IMR-90 (cell line): ENCODE results near the gene ACY1. TPM values are rescaled to one million over a fixed set of nuclear protein-coding genes. Genes with fewer than 3 reads are reported as not detected.

Experiments
- ATAC-seq: fragments of 200-7000 bp; cut with Tn5 transposase; 2 replicates; pipeline ENCODE4 v1.9.1; 2020; ENCODE audit warnings: low read depth, mild to moderate bottlenecking, moderate library complexity
- BruUV-seq: library from RNA; stranded (reverse); fragments of 400-500 nt; replicated peaks from 2 replicates; lab custom pipeline; 2021; lab: Mats Ljungman, UMichigan
- CTCF ChIA-PET: fragments of 300-600 bp; formaldehyde crosslinking; extraction: SDS; loops from one replicate; lab custom pipeline; 2021; ENCODE audit warnings: antibody characterized with exemption; lab: Yijun Ruan, JAX
- POLR2A ChIA-PET: fragments of 300-600 bp; sonication (Branson Sonifier 250); formaldehyde crosslinking; loops from one replicate; lab custom pipeline; 2022; ENCODE audit warnings: antibody characterized with exemption; ENCODE audit not compliant: unreplicated experiment; lab: Charles Lee
- DNase-seq: peaks from one replicate; pipeline ENCODE4 v3.0.0; 2013
- H2AFZ ChIP-seq: replicated peaks from 2 replicates; pipeline ENCODE3; 2013; ENCODE audit warnings: low read length, mild to moderate bottlenecking; ENCODE audit not compliant: poor library complexity
- H2AK5ac ChIP-seq: 2 replicates; pipeline ENCODE4 v1.6.1; 2013; ENCODE audit warnings: low read depth, low read length, inconsistent platforms
- H2AK9ac ChIP-seq: replicated peaks from 2 replicates; pipeline ENCODE3; 2013; ENCODE audit warnings: mild to moderate bottlenecking, low read depth, low read length, moderate library complexity; ENCODE audit not compliant: poor library complexity
- H2BK120ac ChIP-seq: 2 replicates; pipeline ENCODE4 v1.6.1; 2013; ENCODE audit warnings: low read depth, low read length, inconsistent platforms
- H2BK15ac ChIP-seq: 3 replicates; pipeline ENCODE4 v1.6.1; 2013; ENCODE audit warnings: low read depth, low read length, inconsistent platforms
- H2BK20ac ChIP-seq: 2 replicates; pipeline ENCODE4 v1.6.1; 2013; ENCODE audit warnings: low read depth, mild to moderate bottlenecking, inconsistent platforms, low read length, moderate library complexity
- H2BK5ac ChIP-seq: 2 replicates; pipeline ENCODE4 v1.6.1; 2013; ENCODE audit warnings: mild to moderate bottlenecking, low read depth, low read length, inconsistent platforms; ENCODE audit not compliant: poor library complexity, severe bottlenecking
- H3K14ac ChIP-seq: replicated peaks from 2 replicates; pipeline ENCODE4 v1.6.1; 2013; ENCODE audit warnings: low read depth, low read length, inconsistent platforms
- H3K18ac ChIP-seq: 2 replicates; pipeline ENCODE4 v1.6.1; 2013; ENCODE audit warnings: low read depth, low read length, control low read depth
- H3K23ac ChIP-seq: 2 replicates; pipeline ENCODE4 v1.6.1; 2013; ENCODE audit warnings: low read depth, low read length, inconsistent platforms
- H3K27ac ChIP-seq: 2 replicates; pipeline ENCODE4 v1.5.1; 2013; ENCODE audit warnings: mild to moderate bottlenecking, control low read depth, low read length; ENCODE audit not compliant: insufficient read depth
- H3K27me3 ChIP-seq: 2 replicates; pipeline ENCODE4 v1.6.1; 2013; ENCODE audit warnings: low read length; ENCODE audit not compliant: control insufficient read depth, insufficient read depth
- H3K36me3 ChIP-seq: 2 replicates; pipeline ENCODE4 v1.6.1; 2013; ENCODE audit warnings: low read length, mixed read lengths; ENCODE audit not compliant: control insufficient read depth, insufficient read depth
- H3K4ac ChIP-seq: 2 replicates; pipeline ENCODE4 v1.6.1; 2013; ENCODE audit warnings: low read depth, low read length, inconsistent platforms
- H3K4me1 ChIP-seq: 2 replicates; pipeline ENCODE4 v1.6.1; 2013; ENCODE audit warnings: low read length, mixed read lengths; ENCODE audit not compliant: control insufficient read depth, insufficient read depth
- H3K4me2 ChIP-seq: 2 replicates; pipeline ENCODE4 v1.6.1; 2013; ENCODE audit warnings: low read depth, mild to moderate bottlenecking, control low read depth, low read length, moderate library complexity
- H3K4me3 ChIP-seq: 2 replicates; pipeline ENCODE4 v1.5.1; 2013; ENCODE audit warnings: low read depth, mild to moderate bottlenecking, control low read depth, low read length, moderate library complexity; ENCODE audit not compliant: insufficient read depth
- H3K56ac ChIP-seq: 2 replicates; pipeline ENCODE4 v1.6.1; 2013; ENCODE audit warnings: low read length, inconsistent platforms; ENCODE audit not compliant: insufficient read depth; ENCODE audit errors: extremely low read depth
- H3K79me1 ChIP-seq, 2 experiments: 2 replicates each; pipeline ENCODE4 v1.6.1; 2013; ENCODE audit warnings: low read length in 2 of 2, inconsistent platforms in 1 of 2, low read depth in 1 of 2
- H3K9ac ChIP-seq: 2 replicates; pipeline ENCODE4 v1.6.1; 2013; ENCODE audit warnings: low read depth, low read length, control low read depth
- H3K9me1 ChIP-seq: 2 replicates; pipeline ENCODE4 v1.6.1; 2013; ENCODE audit warnings: low read length, inconsistent platforms; ENCODE audit not compliant: insufficient read depth
- H3K9me3 ChIP-seq: 2 replicates; pipeline ENCODE4 v1.6.1; 2013; ENCODE audit warnings: low read length; ENCODE audit not compliant: control insufficient read depth, insufficient read depth
- H4K20me1 ChIP-seq: 2 replicates; pipeline ENCODE4 v1.6.1; 2013; ENCODE audit warnings: low read length, inconsistent platforms; ENCODE audit not compliant: insufficient read depth
- H4K5ac ChIP-seq: 2 replicates; pipeline ENCODE4 v1.6.1; 2013; ENCODE audit warnings: mild to moderate bottlenecking, low read depth, low read length, control low read depth
- H4K8ac ChIP-seq, 2 experiments: 2 replicates each; pipeline ENCODE4 v1.6.1; 2013; ENCODE audit warnings: low read depth in 2 of 2, low read length in 2 of 2, control low read depth in 1 of 2, inconsistent platforms in 1 of 2
- H4K91ac ChIP-seq: 2 replicates; pipeline ENCODE4 v1.6.1; 2013; ENCODE audit warnings: low read depth, low read length, inconsistent platforms; ENCODE audit not compliant: insufficient read depth
- CEBPB ChIP-seq: IDR thresholded peaks from 2 replicates; pipeline ENCODE4 v1.6.1; 2012; ENCODE audit warnings: low read depth, low read length, improper control_type of control experiment
- CHD1 ChIP-seq: IDR thresholded peaks from 2 replicates; pipeline ENCODE4 v1.6.1; 2012; ENCODE audit warnings: low read depth, low read length, improper control_type of control experiment
- CTCF ChIP-seq: conservative IDR thresholded peaks from 2 replicates; pipeline ENCODE4 v1.5.1; 2012; ENCODE audit warnings: mild to moderate bottlenecking, low read depth, low read length, improper control_type of control experiment
- MAZ ChIP-seq: IDR thresholded peaks from 2 replicates; pipeline ENCODE4 v1.6.1; 2012; ENCODE audit warnings: low read depth, mild to moderate bottlenecking, low read length, improper control_type of control experiment, moderate library complexity, borderline replicate concordance
- MXI1 ChIP-seq: IDR thresholded peaks from 2 replicates; pipeline ENCODE4 v1.6.1; 2012; ENCODE audit warnings: low read depth, mild to moderate bottlenecking, low read length, moderate library complexity, borderline replicate concordance
- NFE2L2 ChIP-seq: fragments of 150-350 bp; IDR thresholded peaks from 2 replicates; pipeline ENCODE4 v1.6.1; 2016; ENCODE audit warnings: low read depth, mild to moderate bottlenecking, low read length
- POLR2A ChIP-seq: IDR thresholded peaks from 2 replicates; pipeline ENCODE4 v1.6.1; 2012; ENCODE audit warnings: mild to moderate bottlenecking, low read depth, low read length
- RAD21 ChIP-seq: IDR thresholded peaks from 2 replicates; pipeline ENCODE4 v1.6.1; 2012; ENCODE audit warnings: low read length, improper control_type of control experiment
- RCOR1 ChIP-seq: IDR thresholded peaks from 2 replicates; pipeline ENCODE4 v1.6.1; 2012; ENCODE audit warnings: mild to moderate bottlenecking, low read length, improper control_type of control experiment; ENCODE audit not compliant: insufficient replicate concordance
- SMC3 ChIP-seq: fragments of 150-350 bp; IDR thresholded peaks from 2 replicates; pipeline ENCODE4 v1.6.1; 2016; ENCODE audit warnings: low read depth, mild to moderate bottlenecking, antibody characterized with exemption, low read length, moderate library complexity
- USF2 ChIP-seq: fragments of 150-350 bp; IDR thresholded peaks from 2 replicates; pipeline ENCODE4 v1.6.1; 2017; ENCODE audit warnings: mild to moderate bottlenecking, antibody characterized with exemption, low read length, low read depth
- WGBS, 2 experiments: methylation state at CpG; one replicate each; pipeline versions ENCODE4 v1.1.5 to v1.1.7; 2013; ENCODE audit warnings: missing lambda C conversion rate in 2 of 2; ENCODE audit not compliant: insufficient read length in 1 of 2; ENCODE audit errors: extremely low coverage in 2 of 2; 5-methylcytosine and 5-hydroxymethylcytosine counted together
- dilution Hi-C: fragments of 300-500 bp; cut with HindIII; formaldehyde crosslinking; loops from one replicate; pipeline ENCODE4 v1.14.3; 2018; ENCODE audit warnings: low sequenced_read_pairs; ENCODE audit not compliant: unreplicated experiment
- in situ Hi-C: fragments of 300-500 bp; cut with MboI; formaldehyde crosslinking; loops from 3 replicates; pipeline ENCODE4 v1.14.3; 2019; ENCODE audit warnings: low sequenced_read_pairs, inconsistent platforms, mixed read lengths
- intact Hi-C: fragments of 100-400 bp; cut with micrococcal nuclease; formaldehyde crosslinking; loops from 2 replicates; pipeline ENCODE4 v1.10.0; 2022
- polyA plus RNA-seq, 3 experiments: library from polyadenylated mRNA; depleted of rRNA; stranded (reverse); fragments of >200 nt; gene quantifications; 2 replicates each; pipeline ENCODE4 v1.2.3, GENCODE V29; 2012; ENCODE audit warnings: low replicate concordance in 1 of 3
- total RNA-seq: library from RNA; depleted of rRNA; stranded (reverse); fragments of >200 nt; gene quantifications from 2 replicates; pipeline ENCODE4 v1.2.3, GENCODE V29; 2012

The ACY1 gene
- total and polyA plus RNA-seq, 2 of the 4 experiments (the other 2 are of a cell fraction): 22.0 to 47.1 TPM

- Histone ChIP-seq H3K18ac (peak overlapping the region; percentile 5), H3K9ac (peak overlapping the region; percentile 34), H2BK120ac (peak overlapping the region; percentile 43; the same call in 1 of the 2 replicates), H2BK15ac (no peak overlapping the region; the same call in 2 of the 3 replicates), H3K9me3 (no peaks in the 10 kb centered on the region), H4K91ac (peak overlapping the region; percentile 78), H3K4me2 (peak overlapping the region; percentile 88), H2BK20ac (peak overlapping the region; percentile 48; the same call in 1 of the 2 replicates), H2BK5ac (peak overlapping the region; percentile 84), H3K36me3 (no peaks in the 10 kb centered on the region; the same call in 1 of the 2 replicates), H3K9me1 (peaks cover 7% of the 10 kb centered on the region), H3K4ac (peak overlapping the region; percentile 84), H2AK9ac (peak overlapping the region; percentile 96), H3K4me3 (peak overlapping the region; percentile 63), H3K56ac (peak overlapping the region; percentile 80), H2AK5ac (peak overlapping the region; percentile 98), H2AFZ (peak overlapping the region; percentile 85), H3K4me1 (peaks cover 12% of the 10 kb centered on the region), H4K20me1 (peaks cover 4% of the 10 kb centered on the region), H3K14ac (peak overlapping the region; percentile 71), H3K79me1 (peaks cover 5 to 50% of the 10 kb centered on the region in 2 experiments; a peak in 3 of 4 replicates), H4K8ac (peak overlapping the region; percentile 45 to 79), H3K27ac (peak overlapping the region; percentile 90), H4K5ac (peak overlapping the region; percentile 61), H3K27me3 (no peaks in the 10 kb centered on the region), H3K23ac (peak overlapping the region; percentile 67; the same call in 1 of the 2 replicates)
- 75% methylated on average over 16 of the region's 22 CpGs; no CpG with 5 or more reads in 1 of the 2 experiments for WGBS, 2 experiments
- DNase-seq (no peak), ATAC-seq (no peak)
- dilution Hi-C loops: no loop called here
- ChIA-PET CTCF (interaction anchor here (1.3 kb wide), 1 partner anchor 10 kb away, joined by 3 read pairs; the partner anchor contains the start of gene ABHD14B), POLR2A (interaction anchor here (1.0 kb wide), 2 partner anchors 9 to 26 kb away, joined by 3 to 6 read pairs; no protein-coding TSS in a partner anchor)
- intact Hi-C loops: loop anchor here (2.0 kb wide), 1 partner anchor 41 kb away; the partner anchor contains the start of gene PARP3
- in situ Hi-C loops: no loop called here
- no peak for TF ChIP-seq RAD21
- TF ChIP-seq USF2: no peak
- TF ChIP-seq SMC3: no peak
- no peak for TF ChIP-seq MAZ
- TF ChIP-seq POLR2A: no peak
- TF ChIP-seq MXI1: no peak
- no peak for TF ChIP-seq CEBPB
- no peak for TF ChIP-seq RCOR1
- no peak for TF ChIP-seq CTCF
- TF ChIP-seq NFE2L2: no peak
- TF ChIP-seq CHD1: no peak
- no TSS peak for BruUV-seq
Observed at GRCh38 chr3:51983578-51984268, 388 bp downstream of the ACY1 start.
